NCI-H82 treated with DMSO at 0.1 percent for 48 hours (cell line): ENCODE data around the gene OR8A1.
"Not testable (repeated sequence)": the region's sequence is repeated elsewhere in the genome, so short reads cannot be mapped to it uniquely, and the experiment has no call there.

ENCODE experiments used
- DNase-seq: peaks from one replicate; lab custom pipeline; 2025; ENCODE audit not compliant: unreplicated experiment; lab: John Stamatoyannopoulos, UW

The OR8A1 gene

GRCh38 chr11:124592627-124593026 is 22.8 kb downstream of the OR8A1 start:
- DNase-seq, result no peak

GRCh38 chr11:124595302-124595701 is 25.5 kb downstream of the OR8A1 start:
- no peak for DNase-seq

- DNase-seq, result no peak
These were observed 27.8 kb downstream of the OR8A1 start for GRCh38 chr11:124597626-124598025.

- no peak for DNase-seq
These were observed 31.0 kb downstream of the OR8A1 start for GRCh38 chr11:124600621-124601320.

GRCh38 chr11:124602193-124602592 is 32.4 kb downstream of the OR8A1 start:
- DNase-seq, result no peak

- not testable (repeated sequence) for DNase-seq
These were observed 32.9 kb downstream of the OR8A1 start for GRCh38 chr11:124602723-124603122.

GRCh38 chr11:124605719-124606118 is 35.9 kb downstream of the OR8A1 start:
- DNase-seq, result no peak

GRCh38 chr11:124608147-124608546 is 38.4 kb downstream of the OR8A1 start:
- DNase-seq, result no peak

- DNase-seq, result no peak
These were observed 40.5 kb downstream of the OR8A1 start for GRCh38 chr11:124610295-124610694.

- DNase-seq, result no peak
These were observed 41.3 kb downstream of the OR8A1 start, which contains the start of gene PANX3 for GRCh38 chr11:124611064-124611463. PANX3 (plus strand) TSS chr11:124611428; CDS start chr11:124611557, 129 bp downstream.

- no peak for DNase-seq
These were observed 42.2 kb downstream of the OR8A1 start for GRCh38 chr11:124612045-124612444.

- DNase-seq, result no peak
These were observed 42.9 kb downstream of the OR8A1 start for GRCh38 chr11:124612567-124613246.

- DNase-seq, result peak; percentile 29
These were observed 49.1 kb downstream of the OR8A1 start for GRCh38 chr11:124618863-124619262.
